ENCODE data around the gene MCL1.

The MCL1 gene

DNA sequence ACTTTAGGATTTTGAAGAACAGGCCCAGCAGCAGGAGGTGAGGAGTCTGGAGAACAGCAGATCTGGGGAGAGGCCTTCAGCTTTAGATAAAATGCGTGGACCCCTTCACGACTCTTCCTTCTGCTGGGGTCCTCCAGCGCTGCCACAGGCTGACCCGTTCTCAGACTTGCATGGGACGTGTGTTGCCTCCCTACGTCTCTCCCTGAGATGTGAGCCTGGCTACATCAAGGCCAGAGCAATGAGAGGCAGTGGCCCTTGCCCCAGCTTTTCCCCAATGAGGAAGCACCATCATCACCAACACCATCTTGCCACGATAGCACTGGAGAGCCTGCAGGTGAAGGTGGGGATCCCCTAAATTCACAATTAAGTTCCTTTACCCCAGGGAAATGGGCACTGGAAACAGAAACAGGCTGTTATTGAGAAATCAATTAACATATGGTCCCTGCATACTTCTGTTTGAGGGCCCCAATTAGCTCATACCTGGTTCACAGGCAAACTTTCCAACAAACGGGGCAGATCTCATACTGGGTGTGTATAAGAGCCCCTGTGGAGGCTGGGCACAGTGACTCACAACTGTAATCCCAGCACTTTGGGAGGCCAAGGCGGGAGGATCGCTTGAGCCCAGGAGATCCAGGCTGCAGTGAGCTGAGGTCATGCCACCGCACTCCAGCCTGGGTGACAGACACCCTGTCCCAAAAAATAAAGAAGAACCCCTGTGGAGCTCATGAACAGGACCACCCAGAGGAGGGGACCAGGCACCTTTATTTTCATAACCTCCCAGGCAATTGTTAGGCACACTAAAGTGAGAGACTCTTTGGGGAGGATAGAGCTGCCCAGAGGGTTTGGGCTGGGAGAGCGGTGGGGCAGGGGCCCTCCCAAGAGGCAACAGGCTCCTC is 42.3 kb downstream of the MCL1 start:
- no peak for DNase-seq

- no peak for DNase-seq
Observed at GRCh38 chr1:150535511-150536287, 43.7 kb downstream of the MCL1 start.

- DNase-seq: no peak
Observed at GRCh38 chr1:150534002-150534401, 45.4 kb downstream of the MCL1 start.

DNA sequence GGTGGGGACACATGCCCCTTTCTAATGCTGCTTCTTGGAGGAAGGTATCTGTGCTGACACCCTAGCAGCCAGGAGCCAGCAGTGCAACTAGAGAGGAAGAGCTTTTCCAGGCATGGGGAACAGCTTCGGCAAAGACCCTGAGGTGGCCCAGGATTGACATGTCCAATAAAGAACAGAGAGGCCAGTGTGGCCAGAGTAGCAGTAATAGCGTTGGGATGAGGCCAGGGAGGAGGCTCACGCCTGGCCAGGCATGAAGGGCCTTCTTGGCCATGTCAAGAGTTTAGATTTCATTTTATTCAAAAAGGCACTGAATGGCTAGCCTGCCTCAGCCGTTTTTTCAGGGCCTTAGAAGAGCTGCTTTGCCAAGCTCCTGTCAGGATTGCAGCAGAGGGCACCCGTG is 46.5 kb downstream of the MCL1 start:
- DNase-seq: no peak

DNA sequence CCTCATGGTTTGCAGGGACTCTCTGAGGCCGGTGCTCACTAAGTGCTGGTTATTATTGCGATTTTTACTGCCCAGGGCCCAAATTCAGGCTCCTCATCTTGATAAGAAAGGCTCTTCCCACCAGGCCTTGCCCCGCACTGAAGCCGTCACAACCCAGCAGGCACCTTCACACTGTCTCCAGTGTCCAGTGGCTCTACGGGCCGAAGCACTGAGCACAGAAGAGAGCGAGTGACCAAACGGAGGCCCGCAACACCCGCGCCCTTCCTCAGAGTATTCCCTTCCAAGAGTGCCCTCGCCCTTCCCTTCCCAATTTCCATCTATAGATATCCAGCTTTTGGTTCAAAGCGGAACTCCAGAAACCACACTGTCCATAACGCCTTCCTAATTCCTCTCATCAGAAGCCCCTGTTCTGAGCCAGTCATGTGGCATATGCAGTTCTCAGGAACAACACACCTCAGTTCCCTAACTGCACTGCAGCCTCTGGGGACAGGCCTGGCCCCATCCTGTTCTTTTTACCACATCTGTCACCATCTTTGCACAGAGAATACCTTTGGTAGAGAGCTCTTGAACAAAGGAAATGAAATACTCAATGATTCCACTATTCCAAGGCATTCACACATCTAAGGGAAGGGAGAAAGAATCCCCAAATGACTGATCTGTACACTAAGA is 48.8 kb downstream of the MCL1 start:
- DNase-seq: no peak

DNA sequence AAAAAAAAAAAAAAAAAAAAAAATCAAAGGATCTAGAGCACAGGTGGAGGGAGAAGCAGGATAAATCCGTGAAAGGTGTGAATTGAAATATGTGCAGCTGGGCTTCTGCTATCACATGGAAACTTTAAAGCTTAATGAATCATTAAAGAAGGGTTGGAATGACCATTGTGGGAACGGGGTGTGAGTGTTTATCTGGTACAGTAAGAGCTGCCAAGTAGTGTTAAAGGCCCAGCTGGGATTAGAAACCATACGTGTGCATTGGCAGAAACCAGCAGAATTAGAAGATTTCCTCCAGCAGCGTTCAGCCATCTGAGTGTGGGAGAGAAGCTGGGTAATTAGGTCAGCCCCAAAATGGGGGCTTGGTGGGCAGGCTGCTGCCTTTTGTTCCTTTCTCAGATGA is 50.4 kb downstream of the MCL1 start:
- no peak for DNase-seq

DNA sequence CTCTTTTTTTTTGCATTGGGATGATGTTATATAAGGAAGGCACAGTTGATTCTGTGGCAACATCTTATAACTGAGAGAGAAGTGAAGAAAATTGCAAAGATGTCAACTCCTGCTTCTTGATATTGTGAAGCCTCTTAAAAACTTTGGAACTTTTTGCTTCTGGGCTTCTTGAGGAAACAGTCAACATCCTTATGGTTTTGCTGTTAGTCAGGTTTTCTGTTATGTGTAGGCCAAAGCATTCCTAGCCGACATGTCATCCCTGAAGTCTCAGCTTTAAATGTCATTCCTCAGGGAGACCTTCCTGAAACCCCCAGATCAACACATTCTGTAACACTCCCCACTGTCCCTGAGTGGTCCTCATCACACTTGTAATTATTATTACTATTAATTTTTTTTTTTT is 51.2 kb downstream of the MCL1 start:
- DNase-seq: no peak

GRCh38 chr1:150525348-150525747 is 54.1 kb downstream of the MCL1 start:
- DNase-seq: no peak
